LNCAP (cell line): ENCODE data around the gene RASAL2.

Source experiments
- TF ChIP-seq, protein P1 (sequence below): fragments of 450-650 bp; IDR thresholded peaks from 2 replicates; pipeline ENCODE4 v1.5.1; 2017; ENCODE audit warnings: mild to moderate bottlenecking

The RASAL2 gene

DNA sequence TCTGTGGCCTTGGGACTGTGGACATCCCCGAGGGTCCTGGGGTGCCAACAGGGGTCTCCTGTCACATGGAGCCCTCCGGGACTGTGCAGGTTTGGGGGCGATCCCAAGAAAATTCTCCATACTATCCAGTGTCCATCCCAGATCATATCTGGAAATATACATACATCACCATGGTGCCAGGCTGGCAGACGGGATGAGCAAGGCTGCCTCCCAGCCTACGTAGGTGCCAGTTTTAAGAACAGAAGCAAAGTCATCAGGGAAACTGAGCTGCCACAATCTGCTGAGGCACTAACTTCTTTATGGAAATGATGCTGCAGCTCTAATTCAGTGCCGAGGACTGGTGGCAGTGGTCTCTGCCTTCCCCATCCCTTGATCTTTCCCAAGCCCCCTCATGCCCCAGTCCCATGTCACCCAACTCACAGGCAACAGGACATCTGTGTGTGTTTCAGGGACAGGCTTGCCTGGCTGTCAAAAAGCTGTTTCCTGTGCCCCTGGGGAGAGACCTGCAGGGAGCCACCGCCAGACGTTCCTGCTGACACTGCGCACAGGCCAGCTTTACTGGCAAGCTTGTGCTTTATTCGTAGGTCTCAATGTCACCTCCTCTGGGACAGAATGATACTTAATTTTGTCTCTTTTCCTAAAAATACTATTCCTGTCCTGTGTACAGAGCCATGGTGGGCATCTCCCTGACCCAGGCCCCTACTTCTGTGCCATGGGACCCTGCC, 434.5 kb downstream of the RASAL2 start:
- TF ChIP-seq, protein P1, sequence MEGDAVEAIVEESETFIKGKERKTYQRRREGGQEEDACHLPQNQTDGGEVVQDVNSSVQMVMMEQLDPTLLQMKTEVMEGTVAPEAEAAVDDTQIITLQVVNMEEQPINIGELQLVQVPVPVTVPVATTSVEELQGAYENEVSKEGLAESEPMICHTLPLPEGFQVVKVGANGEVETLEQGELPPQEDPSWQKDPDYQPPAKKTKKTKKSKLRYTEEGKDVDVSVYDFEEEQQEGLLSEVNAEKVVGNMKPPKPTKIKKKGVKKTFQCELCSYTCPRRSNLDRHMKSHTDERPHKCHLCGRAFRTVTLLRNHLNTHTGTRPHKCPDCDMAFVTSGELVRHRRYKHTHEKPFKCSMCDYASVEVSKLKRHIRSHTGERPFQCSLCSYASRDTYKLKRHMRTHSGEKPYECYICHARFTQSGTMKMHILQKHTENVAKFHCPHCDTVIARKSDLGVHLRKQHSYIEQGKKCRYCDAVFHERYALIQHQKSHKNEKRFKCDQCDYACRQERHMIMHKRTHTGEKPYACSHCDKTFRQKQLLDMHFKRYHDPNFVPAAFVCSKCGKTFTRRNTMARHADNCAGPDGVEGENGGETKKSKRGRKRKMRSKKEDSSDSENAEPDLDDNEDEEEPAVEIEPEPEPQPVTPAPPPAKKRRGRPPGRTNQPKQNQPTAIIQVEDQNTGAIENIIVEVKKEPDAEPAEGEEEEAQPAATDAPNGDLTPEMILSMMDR, result no peak

DNA sequence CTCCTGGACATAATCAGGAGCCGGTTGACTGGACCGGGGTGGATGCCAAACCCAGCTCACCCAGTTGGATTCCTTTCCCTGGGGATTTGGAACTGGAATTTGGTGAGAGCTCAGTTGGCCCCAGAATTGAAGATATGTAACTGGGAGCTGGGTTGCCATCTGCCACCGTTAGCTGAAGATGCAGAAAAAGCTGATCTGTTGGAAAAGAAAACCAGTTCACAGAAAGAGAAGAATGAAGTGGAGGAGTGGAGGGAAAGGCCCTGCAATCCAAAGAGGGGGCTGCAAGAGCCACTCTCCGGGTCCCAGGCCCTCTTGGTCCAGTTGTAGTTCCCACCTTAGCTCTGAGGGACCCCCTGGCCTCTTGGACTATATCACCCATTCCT, 435.0 kb downstream of the RASAL2 start:
- TF ChIP-seq, protein P1, result no peak

DNA sequence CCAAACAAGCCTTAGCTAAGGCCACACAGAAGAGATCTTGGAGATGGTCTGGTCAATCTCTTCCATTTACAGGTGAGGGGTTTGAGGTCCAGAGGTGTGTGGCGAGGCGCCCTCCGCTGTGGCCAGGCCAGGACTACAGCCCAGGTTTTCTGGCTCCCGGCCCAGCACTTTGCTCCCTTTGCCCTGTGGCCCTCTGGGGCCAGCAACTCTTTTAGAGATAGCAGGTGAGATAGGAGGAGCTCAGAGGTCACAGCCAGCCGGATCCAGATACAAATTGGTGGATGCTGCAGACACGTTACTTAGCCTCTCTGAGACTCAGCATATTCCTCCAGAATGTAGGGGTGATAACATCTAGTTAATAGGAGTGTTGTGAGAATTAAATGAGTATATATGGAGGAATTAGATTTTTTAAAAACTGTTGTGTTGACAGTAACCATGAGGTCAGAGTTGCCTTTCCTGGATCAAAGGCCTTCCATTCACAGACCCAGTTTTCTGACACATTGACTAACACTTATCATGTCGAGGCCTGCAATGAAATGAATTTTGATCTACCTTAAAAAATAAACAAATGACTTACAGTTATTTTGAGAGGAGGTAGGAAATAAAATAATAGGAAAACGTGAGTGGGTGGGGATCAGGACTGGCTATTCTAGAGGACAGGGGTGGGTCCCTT, 435.6 kb downstream of the RASAL2 start:
- TF ChIP-seq, protein P1, result no peak

DNA sequence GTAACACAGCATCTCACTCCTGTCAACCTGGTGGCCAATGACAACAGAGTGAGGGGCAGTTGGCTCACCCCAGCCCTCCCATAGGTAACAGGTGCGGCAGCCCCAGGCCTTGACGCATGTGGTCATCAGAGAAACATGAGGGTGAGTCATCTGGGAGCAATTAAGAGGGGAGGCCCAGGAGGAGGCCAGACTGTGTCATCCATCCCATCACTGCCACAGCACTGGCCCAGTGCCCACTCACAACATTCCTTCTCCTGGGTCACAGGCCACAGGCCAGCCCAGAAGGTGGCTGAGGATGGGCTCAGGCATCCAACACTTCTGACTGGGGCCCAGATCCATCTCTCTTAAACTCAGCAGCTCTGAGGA, 436.1 kb downstream of the RASAL2 start:
- TF ChIP-seq, protein P1, result no peak

DNA sequence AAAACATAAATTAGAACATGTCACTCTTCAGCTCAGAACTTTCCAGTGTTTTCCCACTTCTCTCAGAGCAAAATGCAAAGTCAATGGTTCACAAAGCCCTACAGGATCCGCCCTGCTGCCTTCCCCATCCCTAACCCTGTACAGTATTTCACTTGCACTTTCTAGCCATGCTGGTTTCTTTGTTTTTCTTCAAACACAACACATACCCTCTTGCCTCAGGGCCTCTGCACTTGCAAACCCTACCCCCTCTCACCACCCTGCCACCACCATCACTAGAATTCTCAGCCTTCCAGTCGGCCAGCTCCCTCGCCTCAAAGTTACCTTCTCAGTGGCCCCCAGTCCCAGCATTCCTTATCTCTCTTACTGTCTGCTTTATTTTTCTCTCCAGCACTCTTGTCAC, 436.6 kb downstream of the RASAL2 start:
- TF ChIP-seq, protein P1, result no peak

DNA sequence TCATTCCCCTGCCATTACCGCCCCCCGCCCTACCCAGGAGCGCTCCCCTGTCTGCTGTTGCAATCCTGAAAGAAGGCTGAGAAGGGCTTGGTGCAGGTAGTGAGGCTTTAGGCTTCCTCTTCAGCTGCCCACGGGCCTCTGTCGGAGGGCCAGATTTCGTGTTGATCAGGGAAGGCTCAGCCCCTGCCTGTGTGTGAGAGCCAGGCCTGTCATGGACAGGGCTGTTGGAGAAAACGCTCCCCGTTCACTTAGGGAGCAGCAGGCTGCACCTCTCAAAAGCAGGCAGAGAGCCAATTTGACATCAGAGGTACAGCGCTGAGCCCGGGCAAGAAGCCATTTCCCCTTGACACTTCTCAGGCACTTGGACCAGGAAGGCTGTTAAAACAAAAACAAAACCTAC, 438.0 kb downstream of the RASAL2 start:
- TF ChIP-seq, protein P1, result no peak

DNA sequence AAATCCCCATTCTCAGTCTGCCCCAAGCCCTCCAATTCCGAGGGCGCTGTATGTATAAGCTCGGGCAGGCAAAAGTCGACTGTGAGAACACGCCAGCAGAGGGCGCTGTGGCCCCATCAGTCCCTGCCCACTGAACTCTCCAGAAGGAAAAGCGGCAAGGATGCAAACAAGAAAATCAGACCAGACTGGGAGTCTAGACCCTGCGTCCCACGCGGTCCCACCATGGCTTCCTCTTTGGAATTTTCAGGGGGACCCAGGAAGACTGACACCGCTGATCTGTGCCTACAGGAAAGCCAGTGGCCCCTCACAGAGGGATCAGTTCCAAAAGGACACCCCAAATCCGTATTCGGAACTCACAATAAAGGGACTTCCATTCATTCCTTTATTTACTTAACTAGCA, 438.5 kb downstream of the RASAL2 start:
- TF ChIP-seq, protein P1, result peak; percentile 94
